CD14-positive monocyte (primary cell): Measurements from ENCODE around the gene XBP1. TPM values are rescaled to one million over a fixed set of nuclear protein-coding genes. Genes with fewer than 3 reads are reported as not detected.
A peak's percentile ranks its signal among the peaks of the same experiment; 100 is the strongest.

Experiments
- DNase-seq, 3 donors: peaks; one replicate each; pipeline ENCODE4 v3.0.0-alpha.2; 2011 to 2022
- H2AFZ ChIP-seq: 2 replicates; pipeline ENCODE4 v1.6.0; 2012; ENCODE audit warnings: mild to moderate bottlenecking, low read depth, low read length, inconsistent platforms; ENCODE audit not compliant: insufficient read depth, poor library complexity, severe bottlenecking
- H3K27ac ChIP-seq, 2 donors: 1 replicate in 1 of 2; 2 replicates in 1 of 2; pipeline ENCODE4 v1.5.1; 2012 to 2013; ENCODE audit warnings: low read length in 2 of 2, control low read depth in 1 of 2, inconsistent platforms in 1 of 2, low read depth in 1 of 2, mild to moderate bottlenecking in 1 of 2
- H3K27me3 ChIP-seq, 2 donors: one replicate each; pipeline versions ENCODE4 v1.6.0 to v1.6.1; 2011 to 2013; ENCODE audit warnings: low read length in 2 of 2; ENCODE audit not compliant: control insufficient read depth in 2 of 2, insufficient read depth in 2 of 2
- H3K36me3 ChIP-seq, 2 donors: replicated peaks in 1 of 2; 1 replicate in 1 of 2; 2 replicates in 1 of 2; pipeline versions ENCODE4 v1.5.1 to v1.6.1; 2012 to 2013; ENCODE audit warnings: low read length in 2 of 2, control low read depth in 1 of 2, inconsistent platforms in 1 of 2, mild to moderate bottlenecking in 1 of 2; ENCODE audit not compliant: insufficient read depth in 2 of 2, control insufficient read depth in 1 of 2
- H3K4me1 ChIP-seq, 2 donors: 1 replicate in 1 of 2; 2 replicates in 1 of 2; pipeline versions ENCODE4 v1.5.1 to v1.6.1; 2012 to 2013; ENCODE audit warnings: low read length in 2 of 2, control low read depth in 1 of 2, inconsistent platforms in 1 of 2, mild to moderate bottlenecking in 1 of 2, moderate library complexity in 1 of 2; ENCODE audit not compliant: insufficient read depth in 2 of 2, control insufficient read depth in 1 of 2
- H3K4me2 ChIP-seq: replicated peaks from 2 replicates; pipeline ENCODE3; 2012; ENCODE audit warnings: low read length, moderate library complexity, mild to moderate bottlenecking; ENCODE audit not compliant: poor library complexity, severe bottlenecking; ENCODE audit errors: extremely low read depth
- H3K4me3 ChIP-seq, 3 experiments: fragments of 200-600 bp in 1 of 3; sonication (generic) in 1 of 3; replicated peaks in 1 of 3; 1 replicate in 2 of 3; 2 replicates in 1 of 3; pipeline ENCODE4 v1.5.1; 2011 to 2013; ENCODE audit warnings: low read length in 3 of 3, mild to moderate bottlenecking in 3 of 3, control low read depth in 2 of 3, low read depth in 2 of 3, inconsistent platforms in 1 of 3, moderate library complexity in 1 of 3
- H3K79me2 ChIP-seq: 2 replicates; pipeline ENCODE4 v1.6.0; 2012; ENCODE audit warnings: mild to moderate bottlenecking, control low read depth, inconsistent platforms, low read length, moderate library complexity; ENCODE audit not compliant: insufficient read depth
- H3K9ac ChIP-seq: 2 replicates; pipeline ENCODE4 v1.6.0; 2017; ENCODE audit warnings: low read length, mild to moderate bottlenecking; ENCODE audit not compliant: insufficient read depth, poor library complexity, severe bottlenecking
- H3K9me3 ChIP-seq, 2 donors: replicated peaks in 1 of 2; 1 replicate in 1 of 2; 2 replicates in 1 of 2; pipeline versions ENCODE4 v1.5.1 to v1.6.1; 2012 to 2013; ENCODE audit warnings: low read length in 2 of 2, control low read depth in 1 of 2; ENCODE audit not compliant: control insufficient read depth in 1 of 2, insufficient read depth in 1 of 2
- H4K20me1 ChIP-seq: 2 replicates; pipeline ENCODE4 v1.6.0; 2012; ENCODE audit warnings: mild to moderate bottlenecking, low read length, control low read depth, moderate library complexity; ENCODE audit not compliant: insufficient read depth
- H3K27ac Mint-ChIP-seq, 7 donors: one replicate each; pipeline ENCODE4 v1.8.0; 2020; ENCODE audit warnings: mild to moderate bottlenecking in 7 of 7, mixed read lengths in 7 of 7, moderate library complexity in 6 of 7, inconsistent platforms in 2 of 7
- H3K27me3 Mint-ChIP-seq, 3 donors: one replicate each; pipeline ENCODE4 v1.8.0; 2021 to 2022; ENCODE audit warnings: low read depth in 3 of 3, mild to moderate bottlenecking in 3 of 3, mixed read lengths in 3 of 3, moderate library complexity in 3 of 3, inconsistent platforms in 1 of 3
- H3K36me3 Mint-ChIP-seq, 2 donors: one replicate each; pipeline ENCODE4 v1.8.0; 2020; ENCODE audit warnings: mixed read lengths in 2 of 2, inconsistent platforms in 1 of 2, mild to moderate bottlenecking in 1 of 2
- H3K4me1 Mint-ChIP-seq: one replicate; pipeline ENCODE4 v1.8.0; 2020; ENCODE audit warnings: mild to moderate bottlenecking, mixed read lengths
- H3K4me3 Mint-ChIP-seq, 2 donors: one replicate each; pipeline ENCODE4 v1.8.0; 2020; ENCODE audit warnings: mild to moderate bottlenecking in 2 of 2, mixed read lengths in 2 of 2, moderate library complexity in 1 of 2
- H3K9me3 Mint-ChIP-seq, 7 donors: one replicate each; pipeline ENCODE4 v1.8.0; 2020 to 2022; ENCODE audit warnings: mixed read lengths in 7 of 7, mild to moderate bottlenecking in 6 of 7, moderate library complexity in 6 of 7, inconsistent platforms in 2 of 7
- WGBS: methylation state at CpG from one replicate; pipeline ENCODE4 v1.1.5; 2013; ENCODE audit warnings: missing lambda C conversion rate; ENCODE audit not compliant: insufficient coverage; 5-methylcytosine and 5-hydroxymethylcytosine counted together
- intact Hi-C, 2 donors: fragments of 100-400 bp; cut with micrococcal nuclease; formaldehyde crosslinking; loops; one replicate each; pipeline versions ENCODE4 v1.15.0 to v1.15.1; 2023
- polyA plus RNA-seq, 3 donors: library from polyadenylated mRNA; depleted of rRNA in 1 of 3; unstranded in 2 of 3; stranded (reverse) in 1 of 3; fragments of 300-500 nt in 2 of 3; fragments of >200 nt in 1 of 3; fragmentation: Illumina TruSeq in 2 of 3; gene quantifications; 1 replicate in 2 of 3; 2 replicates in 1 of 3; pipeline ENCODE4 v1.2.3, GENCODE V29; 2012 to 2021
- TF ChIP-seq, protein P1 (sequence below): fragments of 200-600 bp; IDR thresholded peaks from one replicate; pipeline ENCODE4 v1.8.0; 2022; ENCODE audit warnings: antibody characterized with exemption, mild to moderate bottlenecking

The XBP1 gene
- polyA plus RNA-seq, 3 donors = 175 to 215 (median 201) TPM

DNA sequence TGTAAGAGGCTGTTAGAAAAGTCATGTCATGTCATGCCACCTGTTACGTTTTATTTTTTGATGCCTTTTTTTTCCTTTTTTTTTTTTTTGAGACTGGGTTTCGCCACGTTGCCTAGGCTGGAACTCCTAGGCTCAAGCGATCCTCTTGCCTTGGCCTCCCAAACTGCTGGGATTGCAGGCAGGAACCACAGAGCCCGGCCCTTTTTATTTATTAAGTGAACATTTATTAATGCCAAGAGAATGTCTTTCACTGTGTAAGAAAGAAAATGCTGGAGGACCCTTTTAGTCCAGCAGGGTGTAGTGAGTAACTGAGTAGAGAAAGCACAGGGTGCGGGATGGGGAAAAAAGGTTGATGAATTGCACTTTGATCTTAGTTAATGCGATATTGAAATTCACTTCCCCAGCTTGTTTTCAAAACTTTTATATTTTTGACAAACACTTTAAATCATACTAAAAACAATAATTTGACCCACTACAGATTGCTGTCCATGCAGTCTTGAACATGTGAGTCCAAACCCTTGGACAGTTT lies 2.3 kb upstream of the XBP1 start:
- Histone ChIP-seq H3K27me3 (no peaks in the 10 kb centered on the region), H4K20me1 (peaks cover 12% of the 10 kb centered on the region), H3K27ac (peak overlapping the region; percentile 12 to 99), H3K9me3 (no peaks in the 10 kb centered on the region), H3K4me1 (peaks cover 37 to 45% of the 10 kb centered on the region in 2 donors), H3K4me2 (peak overlapping the region; percentile 88), H3K79me2 (peaks cover 94% of the 10 kb centered on the region), H2AFZ (no peak overlapping the region), H3K36me3 (peaks cover 4 to 7% of the 10 kb centered on the region in 2 donors), H3K4me3 (peak overlapping the region in 1 of 3 experiments; percentile 94), H3K9ac (no peak overlapping the region)
- Mint-ChIP-seq H3K4me3 (peak overlapping the region; percentile 74 to 98), H3K27me3 (peaks cover 0 to 7% (median 1%) of the 10 kb centered on the region in 3 donors), H3K4me1 (peaks cover 40% of the 10 kb centered on the region), H3K36me3 (peaks cover 13 to 19% of the 10 kb centered on the region in 2 donors), H3K27ac (peak overlapping the region; percentile 82 to 100 (median 90)), H3K9me3 (no peaks in the 10 kb centered on the region)
- 0% methylated on average over 1 of the region's 7 CpGs for WGBS
- TF ChIP-seq, protein P1, sequence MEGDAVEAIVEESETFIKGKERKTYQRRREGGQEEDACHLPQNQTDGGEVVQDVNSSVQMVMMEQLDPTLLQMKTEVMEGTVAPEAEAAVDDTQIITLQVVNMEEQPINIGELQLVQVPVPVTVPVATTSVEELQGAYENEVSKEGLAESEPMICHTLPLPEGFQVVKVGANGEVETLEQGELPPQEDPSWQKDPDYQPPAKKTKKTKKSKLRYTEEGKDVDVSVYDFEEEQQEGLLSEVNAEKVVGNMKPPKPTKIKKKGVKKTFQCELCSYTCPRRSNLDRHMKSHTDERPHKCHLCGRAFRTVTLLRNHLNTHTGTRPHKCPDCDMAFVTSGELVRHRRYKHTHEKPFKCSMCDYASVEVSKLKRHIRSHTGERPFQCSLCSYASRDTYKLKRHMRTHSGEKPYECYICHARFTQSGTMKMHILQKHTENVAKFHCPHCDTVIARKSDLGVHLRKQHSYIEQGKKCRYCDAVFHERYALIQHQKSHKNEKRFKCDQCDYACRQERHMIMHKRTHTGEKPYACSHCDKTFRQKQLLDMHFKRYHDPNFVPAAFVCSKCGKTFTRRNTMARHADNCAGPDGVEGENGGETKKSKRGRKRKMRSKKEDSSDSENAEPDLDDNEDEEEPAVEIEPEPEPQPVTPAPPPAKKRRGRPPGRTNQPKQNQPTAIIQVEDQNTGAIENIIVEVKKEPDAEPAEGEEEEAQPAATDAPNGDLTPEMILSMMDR = peak; percentile 30
- intact Hi-C loops = no loop called here
- no peak for DNase-seq

DNA sequence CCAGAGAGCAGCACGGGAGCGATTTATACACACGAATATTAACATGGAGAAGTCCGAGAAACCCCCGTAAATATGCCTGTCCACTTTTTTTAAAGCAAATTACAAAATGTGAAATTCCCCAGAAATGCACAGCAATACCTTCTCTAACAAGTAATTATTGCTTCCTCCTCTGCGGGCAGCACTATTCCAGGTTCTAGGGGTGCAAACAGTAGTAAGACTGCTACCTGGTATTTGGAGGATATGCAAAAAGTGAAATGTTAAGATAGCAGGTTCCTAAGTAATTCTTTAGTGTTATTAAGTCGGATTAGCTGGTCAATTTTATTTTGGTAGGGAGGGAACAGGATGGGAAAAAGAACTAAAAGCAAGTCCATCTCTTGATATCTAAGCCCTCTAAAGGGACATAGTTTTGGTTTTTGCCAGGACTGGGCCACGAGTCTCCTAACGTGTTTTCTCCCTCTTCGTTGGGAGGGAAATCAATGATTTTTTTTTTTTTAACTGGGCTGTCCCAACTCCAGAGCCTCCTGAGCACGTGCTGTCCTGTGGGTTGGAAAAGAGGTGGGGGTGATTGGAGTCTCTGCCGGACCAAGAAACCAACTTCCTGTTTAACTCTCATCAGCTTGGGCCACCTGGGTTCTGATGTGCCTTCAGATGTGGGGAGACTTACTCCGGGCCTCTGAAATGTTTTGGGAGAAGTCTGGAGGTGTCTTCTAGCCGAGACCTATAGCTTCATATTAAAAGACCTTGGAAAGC lies 1.7 kb upstream of the XBP1 start:
- peaks cover 16 to 25% of the 10 kb centered on the region in 2 donors for H3K36me3 Mint-ChIP-seq
- WGBS = 3% methylated on average over 6 of the region's 14 CpGs
- Histone ChIP-seq H3K27ac (peak overlapping the region; percentile 26 to 99), H3K9me3 (no peaks in the 10 kb centered on the region), H3K4me1 (peaks cover 39 to 50% of the 10 kb centered on the region in 2 donors), H3K27me3 (no peaks in the 10 kb centered on the region), H3K4me3 (peak overlapping the region; percentile 64 to 98 (median 94)), H3K9ac (peak overlapping the region; percentile 100), H3K4me2 (peak overlapping the region; percentile 88), H3K36me3 (peaks cover 9 to 13% of the 10 kb centered on the region in 2 donors), H4K20me1 (peaks cover 18% of the 10 kb centered on the region), H3K79me2 (peaks cover 95% of the 10 kb centered on the region), H2AFZ (no peak overlapping the region)
- peak in 2 of 3 donors; percentile 29 to 66 for DNase-seq
- peaks cover 38% of the 10 kb centered on the region for H3K4me1 Mint-ChIP-seq
- H3K9me3 Mint-ChIP-seq = no peaks in the 10 kb centered on the region
- peak overlapping the region; percentile 82 to 100 (median 90) for H3K27ac Mint-ChIP-seq
- H3K27me3 Mint-ChIP-seq = peaks cover 0 to 7% (median 1%) of the 10 kb centered on the region in 3 donors
- intact Hi-C loops = loop anchor here in 1 of 2 donors (2.0 kb wide), 1 partner anchor 29 kb away; the partner anchor contains the start of gene CCDC117
- peak overlapping the region; percentile 74 to 98 for H3K4me3 Mint-ChIP-seq
- TF ChIP-seq, protein P1 = no peak
